Chondrocyte (in vitro differentiated cells): ENCODE measurements around the gene MDFIC. TPM values are rescaled to one million over a fixed set of nuclear protein-coding genes. Genes with fewer than 3 reads are reported as not detected.

ENCODE experiments used
- DNase-seq: peaks from one replicate; pipeline ENCODE4 v3.0.0; 2021; ENCODE audit warnings: mixed read lengths, low spot score
- H3K27ac Mint-ChIP-seq: one replicate; pipeline ENCODE4 v1.8.0; 2021; ENCODE audit warnings: mild to moderate bottlenecking, moderate library complexity, mixed read lengths; ENCODE audit not compliant: unreplicated experiment
- H3K27me3 Mint-ChIP-seq: 2 replicates; pipeline ENCODE4 v1.8.0; 2021; ENCODE audit warnings: low read depth, mixed read lengths
- H3K36me3 Mint-ChIP-seq: 2 replicates; pipeline ENCODE4 v1.8.0; 2021; ENCODE audit warnings: low read depth, mixed read lengths
- H3K4me1 Mint-ChIP-seq: 2 replicates; pipeline ENCODE4 v1.8.0; 2021; ENCODE audit warnings: low read depth, mild to moderate bottlenecking, mixed read lengths
- H3K4me3 Mint-ChIP-seq: one replicate; pipeline ENCODE4 v1.8.0; 2021; ENCODE audit warnings: mild to moderate bottlenecking, moderate library complexity, mixed read lengths; ENCODE audit not compliant: unreplicated experiment
- H3K9me3 Mint-ChIP-seq: 2 replicates; pipeline ENCODE4 v1.8.0; 2021; ENCODE audit warnings: low read depth, mixed read lengths
- CTCF ChIP-seq: fragments of 200-600 bp; sonication (generic); IDR thresholded peaks from 2 replicates; pipeline ENCODE4 v1.5.0; 2021; ENCODE audit warnings: antibody characterized with exemption, mild to moderate bottlenecking, moderate library complexity
- total RNA-seq: library from RNA; stranded (reverse); gene quantifications from 3 replicates; pipeline ENCODE4 v1.2.1, GENCODE V29; 2021

The MDFIC gene
- total RNA-seq, 1 donor from 2014 or later = 15.6 TPM

DNA sequence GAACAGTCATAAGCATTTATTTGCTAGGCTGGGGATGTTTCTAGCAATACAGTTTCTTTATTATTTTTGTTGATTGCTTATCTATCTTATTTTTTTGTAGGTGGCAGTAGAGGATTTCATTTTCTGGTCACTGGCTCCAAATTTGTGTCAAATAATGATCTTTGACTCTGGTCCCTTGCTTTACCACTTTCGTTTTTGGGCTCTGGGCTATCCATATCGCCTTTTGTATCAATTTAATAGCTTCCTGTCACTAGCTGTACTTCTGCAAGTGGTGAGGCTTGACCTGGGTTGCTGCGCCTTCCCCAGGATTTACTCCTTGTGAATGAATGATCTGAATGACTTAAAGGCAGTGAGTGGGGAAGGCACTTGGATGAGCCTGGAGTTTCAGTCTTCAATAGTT, 48.4 kb downstream of the MDFIC start:
- Mint-ChIP-seq H3K9me3 (no peaks in the 10 kb centered on the region), H3K36me3 (no peaks in the 10 kb centered on the region), H3K27me3 (no peaks in the 10 kb centered on the region), H3K4me1 (peaks cover 12% of the 10 kb centered on the region), H3K4me3 (no peak overlapping the region), H3K27ac (no peak overlapping the region)
- DNase-seq = no peak
- no peak for TF ChIP-seq CTCF

DNA sequence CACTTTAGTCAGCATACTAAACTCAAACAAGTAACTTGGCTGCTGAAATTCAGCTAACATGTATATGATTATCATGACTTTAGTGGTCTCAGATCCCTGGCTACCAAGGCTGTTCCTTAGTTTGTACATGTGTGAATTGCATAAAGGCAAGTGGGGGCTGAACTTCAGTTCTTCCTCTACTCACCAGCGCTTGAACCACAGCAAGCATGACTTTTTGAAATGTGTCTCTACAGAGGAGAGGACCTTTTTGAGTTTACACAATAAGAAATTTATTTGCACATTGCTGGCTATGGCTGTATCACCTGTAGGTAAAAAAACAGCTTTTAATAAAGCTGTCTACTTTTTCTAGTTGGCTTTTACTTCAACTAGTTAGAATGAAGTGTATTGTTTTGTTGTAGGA, 48.8 kb downstream of the MDFIC start:
- TF ChIP-seq CTCF = no peak
- H3K4me1 Mint-ChIP-seq = peaks cover 12% of the 10 kb centered on the region
- no peak overlapping the region for H3K27ac Mint-ChIP-seq
- DNase-seq = no peak
- H3K4me3 Mint-ChIP-seq = no peak overlapping the region
- no peaks in the 10 kb centered on the region for H3K9me3 Mint-ChIP-seq
- no peaks in the 10 kb centered on the region for H3K27me3 Mint-ChIP-seq
- no peaks in the 10 kb centered on the region for H3K36me3 Mint-ChIP-seq

DNA sequence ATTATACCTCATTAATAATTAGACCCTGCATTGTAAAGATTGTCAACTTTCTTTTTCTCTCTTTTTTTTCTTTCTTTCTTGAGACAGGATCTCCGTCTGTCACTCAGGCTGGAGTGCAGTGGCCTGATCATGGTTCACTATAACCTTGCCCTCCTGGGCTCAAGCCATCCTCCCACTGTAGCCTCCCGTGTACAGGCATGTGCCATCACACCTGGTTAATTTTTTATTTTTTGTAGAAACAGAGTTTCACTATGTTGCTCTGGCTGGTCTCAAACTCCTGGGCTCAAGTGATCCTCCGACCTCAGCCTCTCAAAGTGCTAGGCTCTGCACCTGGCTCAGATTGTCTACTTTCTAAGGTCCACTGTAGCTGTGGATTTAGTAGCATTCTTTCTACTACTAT, 50.7 kb downstream of the MDFIC start:
- Mint-ChIP-seq H3K4me1 (peaks cover 12% of the 10 kb centered on the region), H3K27ac (no peak overlapping the region), H3K27me3 (no peaks in the 10 kb centered on the region), H3K36me3 (no peaks in the 10 kb centered on the region), H3K9me3 (no peaks in the 10 kb centered on the region), H3K4me3 (no peak overlapping the region)
- DNase-seq = no peak
- no peak for TF ChIP-seq CTCF

GRCh38 chr7:114973147-114973546, 51.3 kb downstream of the MDFIC start:
- H3K4me3 Mint-ChIP-seq = no peak overlapping the region

DNA sequence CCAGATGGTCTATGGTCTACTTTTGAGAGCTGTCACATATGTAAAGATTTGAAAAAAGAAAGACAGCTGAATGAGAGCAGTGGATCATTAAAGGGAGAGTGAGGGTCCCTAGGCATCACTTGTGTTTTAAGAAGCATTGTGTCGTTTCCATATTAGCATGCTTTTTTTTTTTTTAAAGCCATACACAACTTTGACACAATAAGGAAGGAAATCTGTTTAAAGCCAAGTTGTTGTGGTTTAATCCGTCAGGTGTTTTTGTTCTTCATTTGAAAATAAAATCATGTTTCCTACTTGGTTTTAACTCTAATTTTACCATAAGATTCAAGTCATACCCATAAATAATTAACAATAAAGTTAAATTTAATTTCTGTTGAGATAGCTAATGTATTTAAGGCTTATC, 53.5 kb downstream of the MDFIC start:
- Mint-ChIP-seq H3K4me1 (peaks cover 12% of the 10 kb centered on the region), H3K27me3 (no peaks in the 10 kb centered on the region), H3K27ac (no peak overlapping the region), H3K4me3 (no peak overlapping the region), H3K36me3 (peaks cover 2% of the 10 kb centered on the region), H3K9me3 (no peaks in the 10 kb centered on the region)
- no peak for TF ChIP-seq CTCF
- DNase-seq = no peak

More at GRCh38 chr7:114973147-114973546, 51.3 kb downstream of the MDFIC start:
- Mint-ChIP-seq H3K9me3 (no peaks in the 10 kb centered on the region), H3K27me3 (no peaks in the 10 kb centered on the region), H3K27ac (peak overlapping the region; percentile 36), H3K36me3 (no peaks in the 10 kb centered on the region), H3K4me1 (peaks cover 12% of the 10 kb centered on the region)
- no peak for DNase-seq
- TF ChIP-seq CTCF = no peak
